HG02885 (cell line): ENCODE results near the gene KYNU.
"Not testable (repeated sequence)": the region's sequence is repeated elsewhere in the genome, so short reads cannot be mapped to it uniquely, and the experiment has no call there.

Experiments
- ATAC-seq: cut with Tn5 transposase; IDR thresholded peaks from one replicate; pipeline ENCODE4 v1.9.1; 2021; ENCODE audit warnings: mild to moderate bottlenecking; ENCODE audit not compliant: unreplicated experiment, poor library complexity

Gene KYNU

GRCh38 chr2:142993771-142994170, 116.3 kb downstream of the KYNU start:
- no peak for ATAC-seq

GRCh38 chr2:142994665-142995064, 117.2 kb downstream of the KYNU start:
- ATAC-seq: no peak

GRCh38 chr2:142997231-142997630, 119.8 kb downstream of the KYNU start:
- ATAC-seq: no peak

GRCh38 chr2:143000599-143000998, 123.1 kb downstream of the KYNU start:
- no peak for ATAC-seq

GRCh38 chr2:143001501-143001900, 124.0 kb downstream of the KYNU start:
- ATAC-seq: no peak

- no peak for ATAC-seq
Measured at GRCh38 chr2:143015656-143016055, 138.2 kb downstream of the KYNU start.

- ATAC-seq: no peak
Measured at GRCh38 chr2:143026411-143027054, 149.1 kb downstream of the KYNU start.

GRCh38 chr2:143029141-143029540, 151.7 kb downstream of the KYNU start:
- no peak for ATAC-seq

GRCh38 chr2:143030127-143030526, 152.7 kb downstream of the KYNU start:
- peak; percentile 60 for ATAC-seq

GRCh38 chr2:143034292-143035074, 157.0 kb downstream of the KYNU start:
- peak; percentile 88 for ATAC-seq

GRCh38 chr2:143051465-143051864, 174.0 kb downstream of the KYNU start:
- no peak for ATAC-seq

- not testable (repeated sequence) for ATAC-seq
Measured at GRCh38 chr2:143053437-143053836, 176.0 kb downstream of the KYNU start.

- ATAC-seq: no peak
Measured at GRCh38 chr2:143056550-143056949, 179.1 kb downstream of the KYNU start.

- ATAC-seq: no peak
Measured at GRCh38 chr2:143058851-143059250, 181.4 kb downstream of the KYNU start.

- ATAC-seq: no peak
Measured at GRCh38 chr2:143063612-143064200, 186.2 kb downstream of the KYNU start.

- ATAC-seq: no peak
Measured at GRCh38 chr2:143068094-143068493, 190.6 kb downstream of the KYNU start.

- no peak for ATAC-seq
Measured at GRCh38 chr2:143068509-143068908, 191.0 kb downstream of the KYNU start.

- ATAC-seq: no peak
Measured at GRCh38 chr2:143070704-143071103, 193.2 kb downstream of the KYNU start.

GRCh38 chr2:143071185-143071876, 193.9 kb downstream of the KYNU start:
- ATAC-seq: no peak

- not testable (repeated sequence) for ATAC-seq
Measured at GRCh38 chr2:143074913-143075312, 197.4 kb downstream of the KYNU start.

- no peak for ATAC-seq
Measured at GRCh38 chr2:143075711-143076110, 198.2 kb downstream of the KYNU start.
